GM19438 (cell line): ENCODE data around the gene MACROD2.

ENCODE experiments used
- ATAC-seq: cut with Tn5 transposase; IDR thresholded peaks from one replicate; pipeline ENCODE4 v1.9.1; 2021; ENCODE audit warnings: low read depth; ENCODE audit not compliant: unreplicated experiment

MACROD2 gene

GRCh38 chr20:15256676-15257568, 1261.6 kb downstream of the MACROD2 start:
- no peak for ATAC-seq

GRCh38 chr20:15257569-15257870, 1262.2 kb downstream of the MACROD2 start:
- ATAC-seq = no peak

- no peak for ATAC-seq
These were observed 1270.4 kb downstream of the MACROD2 start for GRCh38 chr20:15265581-15266309.

GRCh38 chr20:15267935-15268334, 1272.6 kb downstream of the MACROD2 start:
- ATAC-seq = peak; percentile 64

- ATAC-seq = no peak
These were observed 1282.7 kb downstream of the MACROD2 start for GRCh38 chr20:15278041-15278440.

GRCh38 chr20:15287329-15287728, 1292.0 kb downstream of the MACROD2 start:
- no peak for ATAC-seq

GRCh38 chr20:15288106-15288505, 1292.8 kb downstream of the MACROD2 start:
- no peak for ATAC-seq

GRCh38 chr20:15289337-15289736, 1294.0 kb downstream of the MACROD2 start:
- no peak for ATAC-seq

- ATAC-seq = no peak
These were observed 1297.1 kb downstream of the MACROD2 start for GRCh38 chr20:15292405-15292804.

- ATAC-seq = no peak
These were observed 1301.1 kb downstream of the MACROD2 start for GRCh38 chr20:15296422-15296821.

- no peak for ATAC-seq
These were observed 1302.0 kb downstream of the MACROD2 start for GRCh38 chr20:15297059-15297875.

GRCh38 chr20:15302075-15302474, 1306.8 kb downstream of the MACROD2 start:
- ATAC-seq = no peak

- ATAC-seq = no peak
These were observed 1315.0 kb downstream of the MACROD2 start for GRCh38 chr20:15310361-15310760.

GRCh38 chr20:15316556-15316955, 1321.2 kb downstream of the MACROD2 start:
- ATAC-seq = no peak

GRCh38 chr20:15317546-15318232, 1322.4 kb downstream of the MACROD2 start:
- peak; percentile 80 for ATAC-seq

GRCh38 chr20:15318682-15319081, 1323.4 kb downstream of the MACROD2 start:
- no peak for ATAC-seq

- no peak for ATAC-seq
These were observed 1324.1 kb downstream of the MACROD2 start for GRCh38 chr20:15319439-15319838.

- no peak for ATAC-seq
These were observed 1325.6 kb downstream of the MACROD2 start for GRCh38 chr20:15320941-15321340.

- ATAC-seq = no peak
These were observed 1331.8 kb downstream of the MACROD2 start for GRCh38 chr20:15327123-15327522.

GRCh38 chr20:15328084-15328483, 1332.8 kb downstream of the MACROD2 start:
- ATAC-seq = no peak
